ENCODE results near the gene ZNF486. TPM values are rescaled to one million over a fixed set of nuclear protein-coding genes. Genes with fewer than 3 reads are reported as not detected.

Gene ZNF486
- total and polyA plus RNA-seq, 2 donors (not counting 3 experiments of a cell fraction or from before 2014, with no cell fraction given) = 3.3 to 8.4 TPM

- H3K27ac ChIP-seq (ENCODE audit: insufficient read depth, low read depth, low read length) = no peak overlapping the region
- no TSS peak for BruUV-seq (replicated peaks)
- H2AFZ ChIP-seq (ENCODE audit: low read depth, low read length) = no peak overlapping the region
- no peak overlapping the region for H3K4me3 ChIP-seq (replicated peaks in 1 of 3; ENCODE audit: insufficient read depth in 1 of 3, low read depth in 1 of 3, low read length in 3 of 3)
- H3K4me2 ChIP-seq (ENCODE audit: insufficient read depth, low read length) = no peak overlapping the region
- no peaks in the 10 kb centered on the region for H3K79me2 ChIP-seq (ENCODE audit: control insufficient read depth, insufficient read depth, low read length)
- H3K27me3 ChIP-seq (ENCODE audit: control insufficient read depth in 2 of 2, insufficient read depth in 2 of 2, low read length in 2 of 2) = no peaks in the 10 kb centered on the region
- POLR2A ChIA-PET = no interaction called here
- TF ChIP-seq FOS (IDR thresholded peaks at IDR 0.05; ENCODE audit: borderline replicate concordance, insufficient read depth, low read length) (no peak), MYC (IDR thresholded peaks at IDR 0.05; ENCODE audit: low read depth, low read length) (no peak), GATA2 (IDR thresholded peaks at IDR 0.05; ENCODE audit: insufficient read depth, insufficient read length, low read depth, low read length) (no peak), CTCF (IDR thresholded peaks at IDR 0.05; ENCODE audit: extremely low read depth in 1 of 2, insufficient read depth in 1 of 2, low read depth in 1 of 2, low read length in 2 of 2) (no peak), POLR2AphosphoS5 (IDR thresholded peaks at IDR 0.05; ENCODE audit: insufficient read depth, low read depth, low read length) (no peak), EZH2 (IDR thresholded peaks at IDR 0.05; ENCODE audit: borderline replicate concordance, low read depth, low read length, severe bottlenecking) (no peak), POLR2A (IDR thresholded peaks at IDR 0.05; ENCODE audit: low read depth, low read length) (no peak), MAX (IDR thresholded peaks at IDR 0.05; ENCODE audit: insufficient read depth, insufficient read length) (no peak), JUN (IDR thresholded peaks at IDR 0.05; ENCODE audit: borderline replicate concordance, insufficient read depth, insufficient read length, low read depth) (no peak)
- no peaks in the 10 kb centered on the region for H3K9me1 ChIP-seq (replicated peaks; ENCODE audit: control insufficient read depth, extremely low read depth, insufficient read depth, low read length)
- no peaks in the 10 kb centered on the region for H3K36me3 ChIP-seq (ENCODE audit: control insufficient read depth in 2 of 2, extremely low read depth in 1 of 2, insufficient read depth in 2 of 2, low read length in 2 of 2)
- no peak overlapping the region for H3K9ac ChIP-seq (replicated peaks; ENCODE audit: extremely low read depth, insufficient read depth, low read length)
- H4K20me1 ChIP-seq (replicated peaks; ENCODE audit: control insufficient read depth, extremely low read depth, insufficient read depth, low read length) = no peaks in the 10 kb centered on the region
- FAIRE-seq = no peak
- H3K4me1 ChIP-seq (ENCODE audit: control insufficient read depth, extremely low read depth, insufficient read depth, low read length) = no peaks in the 10 kb centered on the region
- no peak for DNase-seq (ENCODE audit: low read depth, low spot score)
- CTCF ChIA-PET = no interaction called here
- dilution Hi-C loops (cut with MboI; ENCODE audit: extremely low pct_ligation_motif_present, low sequenced_read_pairs) (no loop called here), intact Hi-C loops (cut with micrococcal nuclease) (no loop called here)
- H3K9me3 ChIP-seq (replicated peaks; ENCODE audit: control insufficient read depth, insufficient read depth, low read length) = no peaks in the 10 kb centered on the region
Measured at GRCh38 chr19:20162821-20163220, 4.2 kb upstream of the ZNF486 start.
